ENCODE measurements around the gene ZFPL1. TPM values are rescaled to one million over a fixed set of nuclear protein-coding genes. Genes with fewer than 3 reads are reported as not detected.

Gene ZFPL1
- total and polyA plus RNA-seq, 9 of the 15 experiments (the other 6 are each of a cell fraction or from before 2014, with no cell fraction given), result 3.7 to 37.5 (median 22.7) TPM

GRCh38 chr11:65117206-65118096 lies 33.4 kb downstream of the ZFPL1 start, which contains the start of gene ZNHIT2 (continued):
- TF ChIP-seq THAP12 (CRISPR knock-in tag; IDR thresholded peaks at IDR 0.05), result peak; percentile 48; the same call in 1 of the 2 replicates
- TF ChIP-seq, protein P1, sequence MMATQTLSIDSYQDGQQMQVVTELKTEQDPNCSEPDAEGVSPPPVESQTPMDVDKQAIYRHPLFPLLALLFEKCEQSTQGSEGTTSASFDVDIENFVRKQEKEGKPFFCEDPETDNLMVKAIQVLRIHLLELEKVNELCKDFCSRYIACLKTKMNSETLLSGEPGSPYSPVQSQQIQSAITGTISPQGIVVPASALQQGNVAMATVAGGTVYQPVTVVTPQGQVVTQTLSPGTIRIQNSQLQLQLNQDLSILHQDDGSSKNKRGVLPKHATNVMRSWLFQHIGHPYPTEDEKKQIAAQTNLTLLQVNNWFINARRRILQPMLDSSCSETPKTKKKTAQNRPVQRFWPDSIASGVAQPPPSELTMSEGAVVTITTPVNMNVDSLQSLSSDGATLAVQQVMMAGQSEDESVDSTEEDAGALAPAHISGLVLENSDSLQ (IDR thresholded peaks at IDR 0.05), result peak; percentile 80
- TF ChIP-seq GABPB2 (CRISPR knock-in tag; conservative IDR thresholded peaks at IDR 0.05), result 0 out of 2 replicates have a peak, but pooled peaks have one; percentile 23
- TF ChIP-seq MTA1 (IDR thresholded peaks at IDR 0.05; ENCODE audit: borderline replicate concordance), result peak; percentile 96
- TF ChIP-seq, protein P2, sequence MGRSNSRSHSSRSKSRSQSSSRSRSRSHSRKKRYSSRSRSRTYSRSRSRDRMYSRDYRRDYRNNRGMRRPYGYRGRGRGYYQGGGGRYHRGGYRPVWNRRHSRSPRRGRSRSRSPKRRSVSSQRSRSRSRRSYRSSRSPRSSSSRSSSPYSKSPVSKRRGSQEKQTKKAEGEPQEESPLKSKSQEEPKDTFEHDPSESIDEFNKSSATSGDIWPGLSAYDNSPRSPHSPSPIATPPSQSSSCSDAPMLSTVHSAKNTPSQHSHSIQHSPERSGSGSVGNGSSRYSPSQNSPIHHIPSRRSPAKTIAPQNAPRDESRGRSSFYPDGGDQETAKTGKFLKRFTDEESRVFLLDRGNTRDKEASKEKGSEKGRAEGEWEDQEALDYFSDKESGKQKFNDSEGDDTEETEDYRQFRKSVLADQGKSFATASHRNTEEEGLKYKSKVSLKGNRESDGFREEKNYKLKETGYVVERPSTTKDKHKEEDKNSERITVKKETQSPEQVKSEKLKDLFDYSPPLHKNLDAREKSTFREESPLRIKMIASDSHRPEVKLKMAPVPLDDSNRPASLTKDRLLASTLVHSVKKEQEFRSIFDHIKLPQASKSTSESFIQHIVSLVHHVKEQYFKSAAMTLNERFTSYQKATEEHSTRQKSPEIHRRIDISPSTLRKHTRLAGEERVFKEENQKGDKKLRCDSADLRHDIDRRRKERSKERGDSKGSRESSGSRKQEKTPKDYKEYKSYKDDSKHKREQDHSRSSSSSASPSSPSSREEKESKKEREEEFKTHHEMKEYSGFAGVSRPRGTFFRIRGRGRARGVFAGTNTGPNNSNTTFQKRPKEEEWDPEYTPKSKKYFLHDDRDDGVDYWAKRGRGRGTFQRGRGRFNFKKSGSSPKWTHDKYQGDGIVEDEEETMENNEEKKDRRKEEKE (IDR thresholded peaks at IDR 0.05; ENCODE audit: borderline replicate concordance in 1 of 2, control insufficient read depth in 1 of 2, low read depth in 2 of 2, low read length in 1 of 2), result 0 out of 4 replicates have a peak, but pooled peaks of 1 of the 2 experiments have one; percentile 48
- peak; percentile 81 for TF ChIP-seq SUPT5H (IDR thresholded peaks at IDR 0.05)
- TF ChIP-seq, protein P3, sequence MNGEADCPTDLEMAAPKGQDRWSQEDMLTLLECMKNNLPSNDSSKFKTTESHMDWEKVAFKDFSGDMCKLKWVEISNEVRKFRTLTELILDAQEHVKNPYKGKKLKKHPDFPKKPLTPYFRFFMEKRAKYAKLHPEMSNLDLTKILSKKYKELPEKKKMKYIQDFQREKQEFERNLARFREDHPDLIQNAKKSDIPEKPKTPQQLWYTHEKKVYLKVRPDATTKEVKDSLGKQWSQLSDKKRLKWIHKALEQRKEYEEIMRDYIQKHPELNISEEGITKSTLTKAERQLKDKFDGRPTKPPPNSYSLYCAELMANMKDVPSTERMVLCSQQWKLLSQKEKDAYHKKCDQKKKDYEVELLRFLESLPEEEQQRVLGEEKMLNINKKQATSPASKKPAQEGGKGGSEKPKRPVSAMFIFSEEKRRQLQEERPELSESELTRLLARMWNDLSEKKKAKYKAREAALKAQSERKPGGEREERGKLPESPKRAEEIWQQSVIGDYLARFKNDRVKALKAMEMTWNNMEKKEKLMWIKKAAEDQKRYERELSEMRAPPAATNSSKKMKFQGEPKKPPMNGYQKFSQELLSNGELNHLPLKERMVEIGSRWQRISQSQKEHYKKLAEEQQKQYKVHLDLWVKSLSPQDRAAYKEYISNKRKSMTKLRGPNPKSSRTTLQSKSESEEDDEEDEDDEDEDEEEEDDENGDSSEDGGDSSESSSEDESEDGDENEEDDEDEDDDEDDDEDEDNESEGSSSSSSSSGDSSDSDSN (IDR thresholded peaks at IDR 0.05; ENCODE audit: borderline replicate concordance in 1 of 2, low read depth in 2 of 2, low read length in 2 of 2), result peak; percentile 100
- 0 out of 2 replicates have a peak, but pooled peaks have one; percentile 71 for TF ChIP-seq DIDO1 (tag; IDR thresholded peaks at IDR 0.05; ENCODE audit: low read depth)
- no peak for TF ChIP-seq CHD4 (IDR thresholded peaks at IDR 0.05; ENCODE audit: insufficient read depth, insufficient replicate concordance, low read depth, low read length, poor library complexity, severe bottlenecking)
- no peak for TF ChIP-seq SETDB1 (IDR thresholded peaks at IDR 0.05; ENCODE audit: low read length)
- 0 out of 2 replicates have a peak, but pooled peaks have one; percentile 25 for TF ChIP-seq RUNX1 (IDR thresholded peaks at IDR 0.05; ENCODE audit: low read depth)
- no peak for TF ChIP-seq KAT2B (IDR thresholded peaks at IDR 0.05; ENCODE audit: low read depth, low read length)
- TF ChIP-seq SAFB (IDR thresholded peaks at IDR 0.05; ENCODE audit: borderline replicate concordance, low read depth, low read length), result no peak
- peak; percentile 100 for TF ChIP-seq ZFX (CRISPR knock-in tag; IDR thresholded peaks at IDR 0.05)
- no peak for TF ChIP-seq GTF2A2 (tag; IDR thresholded peaks at IDR 0.05)
- TF ChIP-seq ZFP1 (CRISPR knock-in tag; IDR thresholded peaks at IDR 0.05), result no peak

All from K562 (cell line).